ENCODE data around the gene TNFAIP3. TPM values are rescaled to one million over a fixed set of nuclear protein-coding genes. Genes with fewer than 3 reads are reported as not detected.

Gene TNFAIP3
- total RNA-seq, 4 donors from 2014 or later: 21.0 to 54.3 (median 29.8) TPM

DNA sequence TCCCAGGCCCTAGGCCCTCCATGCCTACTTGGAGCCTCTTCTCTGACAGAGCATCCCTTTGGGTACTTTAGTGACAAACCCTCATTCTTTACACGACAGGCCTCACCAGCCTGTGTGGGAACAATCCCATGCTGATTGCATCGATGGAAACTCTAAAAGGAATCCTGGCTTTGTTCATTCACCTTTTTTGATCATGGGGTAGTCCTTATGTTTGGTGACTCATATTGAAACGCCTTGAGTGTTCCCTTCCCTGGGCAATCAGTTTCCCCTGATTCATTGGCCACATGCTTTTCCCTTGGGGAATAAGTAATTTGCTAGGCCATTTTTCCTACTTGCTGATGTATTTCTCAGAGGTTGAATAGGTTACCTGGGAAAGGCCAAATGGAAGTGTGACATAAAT is 14.7 kb upstream of the TNFAIP3 start:
- H3K36me3 ChIP-seq: no peaks in the 10 kb centered on the region
- H3K9me3 ChIP-seq: no peaks in the 10 kb centered on the region
- no peak overlapping the region for H3K4me3 ChIP-seq
- H3K27me3 ChIP-seq: no peaks in the 10 kb centered on the region
- peak overlapping the region in 1 of 4 donors; percentile 10 for H3K27ac ChIP-seq (replicated peaks in 1 of 4)
- no peak for DNase-seq (ENCODE audit: extremely low spot score)
- WGBS: 88% methylated on average over 3 of the region's 3 CpGs
- TF ChIP-seq, protein P1, sequence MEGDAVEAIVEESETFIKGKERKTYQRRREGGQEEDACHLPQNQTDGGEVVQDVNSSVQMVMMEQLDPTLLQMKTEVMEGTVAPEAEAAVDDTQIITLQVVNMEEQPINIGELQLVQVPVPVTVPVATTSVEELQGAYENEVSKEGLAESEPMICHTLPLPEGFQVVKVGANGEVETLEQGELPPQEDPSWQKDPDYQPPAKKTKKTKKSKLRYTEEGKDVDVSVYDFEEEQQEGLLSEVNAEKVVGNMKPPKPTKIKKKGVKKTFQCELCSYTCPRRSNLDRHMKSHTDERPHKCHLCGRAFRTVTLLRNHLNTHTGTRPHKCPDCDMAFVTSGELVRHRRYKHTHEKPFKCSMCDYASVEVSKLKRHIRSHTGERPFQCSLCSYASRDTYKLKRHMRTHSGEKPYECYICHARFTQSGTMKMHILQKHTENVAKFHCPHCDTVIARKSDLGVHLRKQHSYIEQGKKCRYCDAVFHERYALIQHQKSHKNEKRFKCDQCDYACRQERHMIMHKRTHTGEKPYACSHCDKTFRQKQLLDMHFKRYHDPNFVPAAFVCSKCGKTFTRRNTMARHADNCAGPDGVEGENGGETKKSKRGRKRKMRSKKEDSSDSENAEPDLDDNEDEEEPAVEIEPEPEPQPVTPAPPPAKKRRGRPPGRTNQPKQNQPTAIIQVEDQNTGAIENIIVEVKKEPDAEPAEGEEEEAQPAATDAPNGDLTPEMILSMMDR (IDR thresholded peaks at IDR 0.05): no peak
- TF ChIP-seq EP300 (IDR thresholded peaks at IDR 0.05): no peak
- no peak for TF ChIP-seq POLR2AphosphoS5 (IDR thresholded peaks at IDR 0.05)
- TF ChIP-seq POLR2A (IDR thresholded peaks at IDR 0.05; ENCODE audit: low read depth): no peak
- intact Hi-C loops (cut with DNase I): no loop called here
- H3K4me1 ChIP-seq: peaks cover 0 to 42% (median 37%) of the 10 kb centered on the region in 4 donors

- peaks cover 0 to 42% (median 37%) of the 10 kb centered on the region in 4 donors for H3K4me1 ChIP-seq
- H3K9me3 ChIP-seq: no peaks in the 10 kb centered on the region
- DNase-seq (ENCODE audit: extremely low spot score): no peak
- H3K36me3 ChIP-seq: no peaks in the 10 kb centered on the region
- intact Hi-C loops (cut with DNase I): no loop called here
- WGBS: 78% methylated on average over 1 of the region's 1 CpG
- no peak for TF ChIP-seq EP300 (IDR thresholded peaks at IDR 0.05)
- TF ChIP-seq POLR2AphosphoS5 (IDR thresholded peaks at IDR 0.05): no peak
- TF ChIP-seq, protein P1 (IDR thresholded peaks at IDR 0.05): no peak
- TF ChIP-seq POLR2A (IDR thresholded peaks at IDR 0.05; ENCODE audit: low read depth): no peak
- no peaks in the 10 kb centered on the region for H3K27me3 ChIP-seq
- peak overlapping the region in 1 of 4 donors; percentile 23 for H3K27ac ChIP-seq (replicated peaks in 1 of 4)
- H3K4me3 ChIP-seq: no peak overlapping the region
These were observed 14.2 kb upstream of the TNFAIP3 start for GRCh38 chr6:137852811-137853210.

- no peak for TF ChIP-seq EP300 (IDR thresholded peaks at IDR 0.05)
- TF ChIP-seq, protein P1 (IDR thresholded peaks at IDR 0.05): no peak
- no peak for TF ChIP-seq POLR2AphosphoS5 (IDR thresholded peaks at IDR 0.05)
- no peak for TF ChIP-seq POLR2A (IDR thresholded peaks at IDR 0.05; ENCODE audit: low read depth)
- WGBS: 87% methylated on average over 7 of the region's 7 CpGs
- no peaks in the 10 kb centered on the region for H3K36me3 ChIP-seq
- no peak overlapping the region for H3K4me3 ChIP-seq
- peaks cover 0 to 37% (median 31%) of the 10 kb centered on the region in 4 donors for H3K4me1 ChIP-seq
- H3K9me3 ChIP-seq: no peaks in the 10 kb centered on the region
- intact Hi-C loops (cut with DNase I): no loop called here
- no peak for DNase-seq (ENCODE audit: extremely low spot score)
- H3K27ac ChIP-seq (replicated peaks in 1 of 4): no peak overlapping the region
- no peaks in the 10 kb centered on the region for H3K27me3 ChIP-seq
These were observed 13.4 kb upstream of the TNFAIP3 start for GRCh38 chr6:137853569-137854213.

DNA sequence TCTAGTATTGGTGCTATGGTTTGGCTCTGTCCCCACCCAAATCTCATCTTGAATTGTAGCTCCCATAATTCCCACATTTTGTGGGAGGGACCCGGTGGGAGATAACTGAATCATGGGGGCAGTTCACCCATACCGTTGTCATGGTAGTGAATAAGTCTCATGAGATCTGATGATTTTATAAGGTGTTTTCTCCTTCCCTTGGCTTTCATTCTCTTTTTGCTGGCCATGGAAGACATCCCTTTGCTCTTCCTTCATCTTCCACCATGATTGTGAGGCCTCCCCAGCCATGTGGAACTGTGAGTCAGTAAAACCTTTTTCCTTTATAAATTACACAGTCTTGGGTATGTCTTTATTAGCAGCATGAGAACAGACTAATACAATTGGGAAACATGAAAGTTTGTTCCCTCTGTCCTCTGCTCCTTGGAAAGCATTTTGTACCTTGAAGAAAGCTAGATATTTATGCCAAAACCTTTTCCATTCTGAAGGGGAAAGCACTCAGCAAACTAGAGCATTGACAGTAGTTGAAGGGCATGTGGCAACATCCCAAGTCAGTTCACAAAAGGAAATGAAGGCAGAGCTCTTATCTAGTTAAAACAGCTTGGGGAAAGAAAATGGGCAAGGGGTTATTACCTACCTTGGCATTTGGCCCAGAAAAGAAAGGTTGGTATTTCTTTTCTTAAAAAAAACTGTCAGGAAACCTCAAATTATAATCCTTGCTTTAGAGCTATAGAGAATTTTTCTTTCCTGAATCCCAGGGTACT is 10.7 kb upstream of the TNFAIP3 start:
- intact Hi-C loops (cut with DNase I): no loop called here
- 93% methylated on average over 2 of the region's 2 CpGs for WGBS
- Histone ChIP-seq H3K9me3 (no peaks in the 10 kb centered on the region), H3K4me3 (no peak overlapping the region), H3K27me3 (no peaks in the 10 kb centered on the region), H3K27ac (replicated peaks in 1 of 4) (no peak overlapping the region), H3K4me1 (peaks cover 0 to 13% (median 10%) of the 10 kb centered on the region in 4 donors), H3K36me3 (no peaks in the 10 kb centered on the region)
- TF ChIP-seq EP300 (IDR thresholded peaks at IDR 0.05) (no peak), POLR2A (IDR thresholded peaks at IDR 0.05; ENCODE audit: low read depth) (no peak), POLR2AphosphoS5 (IDR thresholded peaks at IDR 0.05) (no peak)
- TF ChIP-seq, protein P1 (IDR thresholded peaks at IDR 0.05): no peak
- no peak for DNase-seq (ENCODE audit: extremely low spot score)

All from esophagus muscularis mucosa (tissue), 4 donors.